Fibroblast of lung (primary cell): Measurements from ENCODE around the gene SCD5.

Source experiments
- EZH2 ChIP-seq: IDR thresholded peaks from 2 replicates; pipeline ENCODE4 v1.5.1; 2012; ENCODE audit warnings: low read length, control low read depth, mild to moderate bottlenecking; ENCODE audit errors: missing control alignments
- TF ChIP-seq, protein P1 (sequence below), 2 donors: IDR thresholded peaks in 1 of 2; conservative IDR thresholded peaks in 1 of 2; 1 replicate in 1 of 2; 2 replicates in 1 of 2; pipeline ENCODE4 v1.5.1; 2011 to 2012; ENCODE audit warnings: low read length in 2 of 2, control low read depth in 1 of 2, inconsistent platforms in 1 of 2, low read depth in 1 of 2, mild to moderate bottlenecking in 1 of 2

DNA sequence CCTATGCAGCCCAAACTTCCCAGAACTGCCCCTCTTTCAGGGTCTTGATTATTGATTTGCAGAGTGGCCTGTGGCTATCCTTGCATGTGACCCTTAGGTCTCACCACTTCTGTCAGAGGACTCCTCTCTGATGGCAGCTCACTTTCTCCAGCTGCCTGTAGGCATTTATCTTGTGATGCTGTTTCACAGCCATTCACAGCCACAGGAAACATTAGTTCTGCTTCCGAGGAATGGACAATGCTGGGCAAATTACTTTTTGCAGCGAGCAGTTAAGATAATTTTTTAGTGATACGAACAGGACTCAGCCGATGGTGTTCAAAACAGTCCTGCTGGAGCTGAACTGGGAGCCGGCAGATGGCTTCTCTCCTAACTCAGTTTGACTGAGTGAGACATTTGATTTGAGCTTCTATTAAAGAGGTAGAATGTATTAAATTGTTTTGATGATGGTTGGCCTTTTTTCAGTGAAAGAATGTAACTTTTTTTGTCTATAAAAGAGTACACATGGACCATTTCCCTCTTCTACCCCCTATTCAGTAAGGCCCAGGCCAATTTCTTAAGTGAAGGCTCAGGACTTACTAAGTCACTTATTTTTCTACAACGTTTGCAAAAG lies 178.4 kb downstream of the SCD5 start:
- TF ChIP-seq, protein P1, sequence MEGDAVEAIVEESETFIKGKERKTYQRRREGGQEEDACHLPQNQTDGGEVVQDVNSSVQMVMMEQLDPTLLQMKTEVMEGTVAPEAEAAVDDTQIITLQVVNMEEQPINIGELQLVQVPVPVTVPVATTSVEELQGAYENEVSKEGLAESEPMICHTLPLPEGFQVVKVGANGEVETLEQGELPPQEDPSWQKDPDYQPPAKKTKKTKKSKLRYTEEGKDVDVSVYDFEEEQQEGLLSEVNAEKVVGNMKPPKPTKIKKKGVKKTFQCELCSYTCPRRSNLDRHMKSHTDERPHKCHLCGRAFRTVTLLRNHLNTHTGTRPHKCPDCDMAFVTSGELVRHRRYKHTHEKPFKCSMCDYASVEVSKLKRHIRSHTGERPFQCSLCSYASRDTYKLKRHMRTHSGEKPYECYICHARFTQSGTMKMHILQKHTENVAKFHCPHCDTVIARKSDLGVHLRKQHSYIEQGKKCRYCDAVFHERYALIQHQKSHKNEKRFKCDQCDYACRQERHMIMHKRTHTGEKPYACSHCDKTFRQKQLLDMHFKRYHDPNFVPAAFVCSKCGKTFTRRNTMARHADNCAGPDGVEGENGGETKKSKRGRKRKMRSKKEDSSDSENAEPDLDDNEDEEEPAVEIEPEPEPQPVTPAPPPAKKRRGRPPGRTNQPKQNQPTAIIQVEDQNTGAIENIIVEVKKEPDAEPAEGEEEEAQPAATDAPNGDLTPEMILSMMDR (conservative IDR thresholded peaks at IDR 0.05 in 1 of 2, IDR thresholded peaks at IDR 0.05 in 1 of 2; ENCODE audit: low read depth in 1 of 2, low read length in 2 of 2): no peak
- TF ChIP-seq EZH2: no peak
